ENCODE measurements around the gene GALNT10. TPM values are rescaled to one million over a fixed set of nuclear protein-coding genes. Genes with fewer than 3 reads are reported as not detected.

Gene GALNT10
- polyA plus RNA-seq, 1 experiment, result 203 TPM

DNA sequence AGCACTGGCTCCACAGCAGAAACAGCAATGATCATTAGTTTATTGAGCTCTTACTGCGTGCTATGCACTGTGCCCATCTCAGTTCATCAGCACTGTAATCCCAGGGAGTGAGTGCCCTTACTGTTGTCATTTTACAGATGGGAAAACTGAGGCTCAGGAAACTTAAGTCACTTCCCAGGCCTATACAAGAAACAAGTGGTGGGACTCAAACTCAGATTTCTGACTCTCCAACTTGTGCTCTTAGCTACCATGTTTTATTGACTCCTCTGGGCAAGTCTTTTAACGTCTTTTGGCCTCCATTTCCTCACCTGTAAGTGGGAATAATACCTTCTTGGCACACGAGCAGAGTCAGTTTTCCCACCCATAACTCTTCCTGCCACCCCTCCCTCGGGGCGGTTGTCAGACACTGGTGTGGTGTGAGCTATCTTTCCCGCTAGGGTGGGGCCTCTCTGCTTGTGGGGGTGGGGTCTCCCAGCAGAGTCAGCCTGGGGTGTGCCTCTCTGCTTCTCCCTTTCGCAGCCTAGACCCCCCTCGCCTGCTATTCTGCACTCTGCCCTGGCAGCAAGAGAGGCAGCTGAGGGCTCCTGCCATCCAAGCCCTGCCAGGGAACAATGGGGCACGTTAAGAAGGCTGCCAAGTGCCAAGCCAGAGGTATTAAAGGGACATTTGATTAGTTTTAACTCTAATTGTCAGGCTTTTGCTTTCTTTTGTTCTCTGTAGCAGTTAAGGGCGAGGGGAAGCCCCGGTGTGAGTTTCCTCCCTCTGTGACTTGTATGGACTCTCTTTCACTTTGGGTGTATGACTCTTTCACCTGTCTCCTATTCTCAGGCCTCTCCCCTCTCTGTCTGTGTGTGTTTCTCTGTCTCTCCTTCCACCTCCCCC, 12.1 kb downstream of the GALNT10 start:
- ChIA-PET CTCF (interaction anchor here (0.8 to 1.6 kb wide), 3 partner anchors 23 to 228 kb away, joined by 3 read pairs; no protein-coding TSS in a partner anchor), POLR2A (no interaction called here)
- peaks cover 5% of the 10 kb centered on the region for H3K36me3 ChIP-seq (ENCODE audit: control insufficient read depth, insufficient read depth, low read length)
- DNase-seq (ENCODE audit: low read depth), result no peak
- no peak overlapping the region for H3K4me3 ChIP-seq (ENCODE audit: low read depth, low read length)
- TF ChIP-seq, protein P1, sequence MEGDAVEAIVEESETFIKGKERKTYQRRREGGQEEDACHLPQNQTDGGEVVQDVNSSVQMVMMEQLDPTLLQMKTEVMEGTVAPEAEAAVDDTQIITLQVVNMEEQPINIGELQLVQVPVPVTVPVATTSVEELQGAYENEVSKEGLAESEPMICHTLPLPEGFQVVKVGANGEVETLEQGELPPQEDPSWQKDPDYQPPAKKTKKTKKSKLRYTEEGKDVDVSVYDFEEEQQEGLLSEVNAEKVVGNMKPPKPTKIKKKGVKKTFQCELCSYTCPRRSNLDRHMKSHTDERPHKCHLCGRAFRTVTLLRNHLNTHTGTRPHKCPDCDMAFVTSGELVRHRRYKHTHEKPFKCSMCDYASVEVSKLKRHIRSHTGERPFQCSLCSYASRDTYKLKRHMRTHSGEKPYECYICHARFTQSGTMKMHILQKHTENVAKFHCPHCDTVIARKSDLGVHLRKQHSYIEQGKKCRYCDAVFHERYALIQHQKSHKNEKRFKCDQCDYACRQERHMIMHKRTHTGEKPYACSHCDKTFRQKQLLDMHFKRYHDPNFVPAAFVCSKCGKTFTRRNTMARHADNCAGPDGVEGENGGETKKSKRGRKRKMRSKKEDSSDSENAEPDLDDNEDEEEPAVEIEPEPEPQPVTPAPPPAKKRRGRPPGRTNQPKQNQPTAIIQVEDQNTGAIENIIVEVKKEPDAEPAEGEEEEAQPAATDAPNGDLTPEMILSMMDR (IDR thresholded peaks at IDR 0.05; ENCODE audit: insufficient read depth, low read depth, low read length), result no peak
- H3K27me3 ChIP-seq (ENCODE audit: control insufficient read depth, insufficient read depth, low read length), result no peaks in the 10 kb centered on the region

DNA sequence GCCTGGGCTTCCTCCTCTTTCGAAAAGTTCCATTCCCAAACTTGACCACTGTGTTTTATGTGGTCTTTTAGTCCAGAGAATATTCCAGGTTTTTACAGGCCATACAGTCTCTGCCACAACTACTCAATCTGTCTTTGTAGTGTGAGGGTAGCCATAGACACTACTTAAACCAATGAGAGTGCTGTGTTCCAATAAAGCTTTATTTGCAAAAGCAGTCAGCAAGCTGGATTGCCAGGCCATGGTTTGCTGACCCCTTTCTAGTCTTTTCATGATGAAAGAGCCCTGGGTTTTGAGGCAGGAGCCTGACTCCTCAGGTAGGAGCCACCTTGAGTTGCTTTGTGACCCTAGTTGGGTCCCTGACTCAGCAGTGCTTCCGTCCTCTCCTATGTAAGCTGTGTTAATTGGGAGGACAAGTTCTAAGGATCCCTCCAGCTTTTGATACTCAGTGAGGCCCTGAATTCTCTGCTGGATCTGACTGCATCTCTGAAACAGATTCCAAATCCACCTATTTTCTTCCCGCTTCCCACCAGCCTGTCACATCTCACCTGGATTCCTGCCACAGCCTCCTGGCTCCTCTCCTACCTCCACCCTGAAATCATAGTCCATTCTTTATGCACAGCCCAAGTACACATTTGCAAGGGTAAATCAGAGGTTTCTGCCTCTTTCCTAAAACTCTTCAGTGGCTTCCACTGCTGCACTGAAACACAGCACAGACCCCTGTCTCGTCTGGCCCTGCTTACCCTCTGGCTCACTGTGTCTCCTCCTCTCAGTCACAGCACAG, 13.5 kb downstream of the GALNT10 start:
- TF ChIP-seq, protein P1 (IDR thresholded peaks at IDR 0.05; ENCODE audit: insufficient read depth, low read depth, low read length), result no peak
- no peak overlapping the region for H3K4me3 ChIP-seq (ENCODE audit: low read depth, low read length)
- CTCF ChIA-PET, result interaction anchor here (1.6 kb wide), 1 partner anchor 131 kb away, joined by 3 read pairs; no protein-coding TSS in a partner anchor

DNA sequence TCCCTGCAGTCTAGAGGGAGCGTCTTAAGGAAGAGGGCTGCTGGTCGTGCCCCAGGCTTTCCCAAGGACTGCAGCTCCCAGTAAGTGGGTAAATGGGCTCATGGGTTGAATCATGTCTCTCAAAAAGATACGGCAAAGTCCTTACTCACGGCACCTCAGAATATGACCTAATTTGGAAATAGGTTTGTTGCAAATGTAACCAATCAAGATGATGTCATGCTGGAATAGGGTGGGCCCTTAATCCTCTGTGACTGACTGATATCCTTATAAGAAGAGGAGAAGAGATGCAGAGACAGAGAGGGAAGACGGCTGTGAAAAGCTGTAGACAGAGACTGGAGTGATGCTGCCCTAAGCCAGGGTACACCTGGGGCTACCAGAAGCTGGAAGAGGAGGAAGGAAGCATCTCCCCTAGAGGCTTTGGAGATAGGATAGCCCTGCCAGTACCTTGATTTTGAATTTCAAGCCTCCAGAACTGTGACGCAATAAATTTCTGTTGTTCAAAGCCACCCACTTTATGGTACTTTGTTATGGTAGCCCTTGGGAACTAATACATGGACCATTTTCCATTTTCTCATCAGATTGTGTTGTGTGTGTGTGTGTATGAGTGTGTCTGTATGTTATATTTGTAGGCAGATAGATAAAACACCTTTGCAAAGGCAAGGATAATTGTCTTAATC, 15.0 kb downstream of the GALNT10 start:
- Histone ChIP-seq H3K27me3 (ENCODE audit: control insufficient read depth, insufficient read depth, low read length) (no peaks in the 10 kb centered on the region), H3K4me3 (ENCODE audit: low read depth, low read length) (no peak overlapping the region), H3K36me3 (ENCODE audit: control insufficient read depth, insufficient read depth, low read length) (peaks cover 3% of the 10 kb centered on the region)
- CTCF ChIA-PET, result interaction anchor here (1.6 to 3.8 kb wide), 2 partner anchors 8 to 133 kb away, joined by 3 to 17 read pairs; no protein-coding TSS in a partner anchor
- POLR2A ChIA-PET, result no interaction called here
- no peak for DNase-seq (ENCODE audit: low read depth)
- TF ChIP-seq, protein P1 (IDR thresholded peaks at IDR 0.05; ENCODE audit: insufficient read depth, low read depth, low read length), result no peak

More for the DNA sequence above, 13.5 kb downstream of the GALNT10 start:
- Histone ChIP-seq H3K27me3 (ENCODE audit: control insufficient read depth, insufficient read depth, low read length) (no peaks in the 10 kb centered on the region), H3K36me3 (ENCODE audit: control insufficient read depth, insufficient read depth, low read length) (peaks cover 3% of the 10 kb centered on the region)
- no peak for DNase-seq (ENCODE audit: low read depth)
- POLR2A ChIA-PET, result no interaction called here

DNA sequence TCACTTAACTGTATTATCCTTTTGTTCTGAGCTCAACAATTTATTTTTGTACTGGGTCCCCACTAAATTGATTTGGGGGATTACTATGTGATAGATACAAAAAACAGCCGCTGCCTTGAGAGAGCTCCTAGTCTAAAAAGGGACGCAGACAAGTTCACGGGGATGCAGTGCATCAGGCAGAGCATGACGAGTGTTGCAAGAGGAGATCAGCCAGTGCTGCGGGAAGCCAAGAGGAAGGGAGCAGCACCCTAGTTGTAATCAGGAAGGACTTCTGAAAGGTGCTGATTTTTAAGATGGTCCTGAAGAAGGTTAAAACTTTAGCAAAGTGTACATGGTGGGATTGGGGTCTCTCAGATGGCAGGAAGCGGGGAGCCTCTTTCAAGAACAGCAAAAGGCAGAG, 15.8 kb downstream of the GALNT10 start:
- ChIA-PET POLR2A (no interaction called here), CTCF (interaction anchor here (1.6 to 3.8 kb wide), 3 partner anchors 9 to 199 kb away, joined by 3 to 17 read pairs (median 5); no protein-coding TSS in a partner anchor)
- Histone ChIP-seq H3K36me3 (ENCODE audit: control insufficient read depth, insufficient read depth, low read length) (peaks cover 3% of the 10 kb centered on the region), H3K4me3 (ENCODE audit: low read depth, low read length) (no peak overlapping the region), H3K27me3 (ENCODE audit: control insufficient read depth, insufficient read depth, low read length) (no peaks in the 10 kb centered on the region)
- TF ChIP-seq, protein P1 (IDR thresholded peaks at IDR 0.05; ENCODE audit: insufficient read depth, low read depth, low read length), result no peak
- DNase-seq (ENCODE audit: low read depth), result no peak
